HG02588 (cell line): ENCODE data around the gene TRAPPC8.
"Not testable (repeated sequence)": the region's sequence is repeated elsewhere in the genome, so short reads cannot be mapped to it uniquely, and the experiment has no call there.

ENCODE experiments used
- ATAC-seq: cut with Tn5 transposase; IDR thresholded peaks from one replicate; pipeline ENCODE4 v1.9.1; 2021; ENCODE audit warnings: mild to moderate bottlenecking, moderate library complexity; ENCODE audit not compliant: unreplicated experiment

TRAPPC8 gene

GRCh38 chr18:31801078-31801477 is 141.8 kb downstream of the TRAPPC8 start:
- no peak for ATAC-seq

GRCh38 chr18:31799257-31799656 is 143.7 kb downstream of the TRAPPC8 start:
- ATAC-seq: not testable (repeated sequence)

GRCh38 chr18:31798399-31798798 is 144.5 kb downstream of the TRAPPC8 start:
- no peak for ATAC-seq

- ATAC-seq: no peak
These were observed 147.2 kb downstream of the TRAPPC8 start for GRCh38 chr18:31795747-31796146.

- ATAC-seq: no peak
These were observed 149.4 kb downstream of the TRAPPC8 start for GRCh38 chr18:31793531-31793930.

- no peak for ATAC-seq
These were observed 150.4 kb downstream of the TRAPPC8 start for GRCh38 chr18:31792580-31792911.

GRCh38 chr18:31791817-31792579 is 150.9 kb downstream of the TRAPPC8 start:
- peak; percentile 89 for ATAC-seq

- no peak for ATAC-seq
These were observed 153.5 kb downstream of the TRAPPC8 start for GRCh38 chr18:31789409-31789808.

- ATAC-seq: no peak
These were observed 159.9 kb downstream of the TRAPPC8 start for GRCh38 chr18:31783059-31783458.
